ENCODE results near the gene SUPT20H. TPM values are rescaled to one million over a fixed set of nuclear protein-coding genes. Genes with fewer than 3 reads are reported as not detected.

SUPT20H gene
- 33.4 and 50.0 TPM in 2 replicates for polyA plus RNA-seq (2011; rRNA removed)
- 31.7 and 37.5 TPM in 2 replicates for polyA minus RNA-seq (2011; rRNA and poly(A)+ RNA removed)

DNA sequence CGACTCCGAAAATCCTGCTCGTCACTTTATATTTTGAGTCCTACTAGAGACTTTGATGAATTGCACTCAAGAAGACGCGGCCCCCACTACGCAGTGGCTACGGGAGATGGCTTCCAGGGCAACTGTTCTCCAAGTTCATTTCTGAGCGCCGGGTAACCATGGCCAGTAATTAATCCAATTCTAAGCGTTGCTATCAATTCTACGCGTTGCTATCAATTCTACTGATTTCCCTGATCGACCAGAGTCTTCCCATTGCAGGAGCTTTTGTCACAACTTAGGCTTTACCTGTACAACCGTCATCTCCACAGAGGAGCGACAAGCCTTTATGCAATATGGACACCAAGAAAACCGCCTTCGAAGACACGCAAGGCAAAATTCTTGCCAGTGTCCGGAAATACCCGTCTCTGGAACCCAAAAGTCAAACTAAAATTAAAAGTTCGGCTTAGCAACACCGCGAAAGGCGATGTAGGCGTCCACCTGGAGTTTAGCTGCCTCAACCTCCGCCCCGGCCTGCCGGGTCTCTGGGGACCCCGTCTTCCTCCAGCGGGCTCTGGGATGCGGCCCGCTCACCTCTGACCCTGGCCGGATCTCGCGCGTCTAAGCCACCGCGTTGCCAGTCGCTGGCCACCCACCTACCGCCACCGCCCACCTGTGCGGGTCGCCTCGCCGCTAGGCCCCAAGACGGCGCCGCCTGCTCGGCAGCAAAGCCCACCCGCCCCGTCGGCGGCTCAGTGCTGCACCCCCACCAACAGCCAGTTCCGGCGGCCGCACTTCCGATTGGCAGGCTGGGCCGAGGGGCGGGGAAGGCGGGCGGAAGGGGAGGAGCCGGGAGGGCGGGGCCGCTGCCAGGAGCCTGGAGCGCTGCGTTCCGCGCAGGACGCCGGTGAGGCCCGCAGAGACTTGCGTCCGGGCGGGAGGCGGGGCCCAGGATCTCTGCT lies at the start of gene SUPT20H:
Gene SUPT20H (minus strand): TSS at position 779 of the 938 bp plus-strand sequence. CDS start 8,198 bp downstream, outside the sequence.
- TF ChIP-seq CTCF (IDR thresholded peaks at IDR 0.05; ENCODE audit: insufficient read depth, low read depth, low read length), result no peak
- ChIA-PET POLR2A (no interaction called here), CTCF (no interaction called here)
- Histone ChIP-seq H3K27me3 (ENCODE audit: control insufficient read depth, insufficient read depth, low read length) (no peaks in the 10 kb centered on the region), H3K4me3 (ENCODE audit: low read depth, low read length) (peak within 1 kb of the TSS; percentile 84), H3K36me3 (ENCODE audit: control insufficient read depth, insufficient read depth, low read length) (peaks cover 2% of the 10 kb centered on the region; the same call in 1 of the 2 replicates)
- peak; percentile 45 for DNase-seq (ENCODE audit: low read depth)

DNA sequence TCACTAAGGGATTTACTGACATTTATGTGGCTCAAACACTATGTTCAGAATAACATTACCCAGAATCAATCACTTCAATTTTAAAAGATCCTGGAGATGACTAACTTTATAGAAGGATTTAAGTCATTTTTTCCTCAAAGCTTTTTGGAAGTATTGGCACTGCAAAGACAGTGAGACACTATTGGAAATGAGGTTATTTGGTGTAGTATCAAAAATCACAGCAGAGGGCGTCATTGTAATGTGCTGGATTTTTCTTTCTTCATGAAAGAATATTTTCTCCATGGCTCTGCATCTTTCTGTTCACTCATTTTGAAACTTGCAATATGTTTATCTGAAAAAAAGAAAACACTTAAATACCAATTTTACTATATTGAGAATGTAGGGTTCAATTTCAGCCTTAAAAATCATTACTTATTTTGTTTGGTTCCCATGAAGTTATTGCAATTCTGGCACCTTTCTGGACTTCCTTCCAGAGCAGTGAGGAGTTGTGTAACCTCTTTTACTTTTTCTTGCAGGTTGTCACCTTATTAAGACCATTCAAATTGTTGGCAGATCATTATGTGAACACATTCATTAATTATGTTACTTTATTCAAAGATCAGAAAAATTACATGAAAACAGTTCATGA lies 49.7 kb upstream of the SUPT20H start:
- Histone ChIP-seq H3K27me3 (ENCODE audit: control insufficient read depth, insufficient read depth, low read length) (no peaks in the 10 kb centered on the region), H3K36me3 (ENCODE audit: control insufficient read depth, insufficient read depth, low read length) (no peaks in the 10 kb centered on the region), H3K4me3 (ENCODE audit: low read depth, low read length) (no peak overlapping the region)
- DNase-seq (ENCODE audit: low read depth), result no peak
- ChIA-PET POLR2A (no interaction called here), CTCF (interaction anchor here (1.0 to 6.4 kb wide), 5 partner anchors 12 to 508 kb away, joined by 3 to 51 read pairs (median 6); no protein-coding TSS in a partner anchor)
- TF ChIP-seq CTCF (IDR thresholded peaks at IDR 0.05; ENCODE audit: insufficient read depth, low read depth, low read length), result peak; percentile 65

GRCh38 chr13:37107868-37108267 lies 48.4 kb upstream of the SUPT20H start:
- Histone ChIP-seq H3K27me3 (ENCODE audit: control insufficient read depth, insufficient read depth, low read length) (no peaks in the 10 kb centered on the region), H3K4me3 (ENCODE audit: low read depth, low read length) (no peak overlapping the region), H3K36me3 (ENCODE audit: control insufficient read depth, insufficient read depth, low read length) (no peaks in the 10 kb centered on the region)
- CTCF ChIA-PET, result interaction anchor here (1.6 to 6.4 kb wide), 3 partner anchors 10 to 504 kb away, joined by 6 to 51 read pairs (median 6); no protein-coding TSS in a partner anchor
- no peak for TF ChIP-seq CTCF (IDR thresholded peaks at IDR 0.05; ENCODE audit: insufficient read depth, low read depth, low read length)
- POLR2A ChIA-PET, result no interaction called here
- DNase-seq (ENCODE audit: low read depth), result no peak

DNA sequence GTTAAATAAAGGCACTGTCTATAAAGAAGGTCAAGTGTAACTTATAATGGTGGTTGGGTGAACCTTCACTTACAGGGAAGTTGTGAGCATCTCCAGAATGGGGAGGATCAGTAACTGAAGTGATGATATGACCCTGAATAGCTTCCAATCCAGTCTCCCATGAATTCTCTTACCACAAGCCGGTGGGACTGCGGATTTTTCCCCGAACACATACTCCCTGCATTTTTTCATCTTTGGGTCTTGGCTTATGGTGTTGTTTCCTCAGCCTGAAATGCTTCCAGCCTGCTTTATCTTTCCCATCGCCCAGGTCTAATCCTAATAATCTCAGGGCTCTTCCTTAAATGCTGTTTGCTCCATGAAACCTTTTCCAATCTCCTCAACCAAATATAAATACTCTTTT lies 48.0 kb upstream of the SUPT20H start:
- POLR2A ChIA-PET, result no interaction called here

More for the DNA sequence above, 48.0 kb upstream of the SUPT20H start:
- no peak for DNase-seq (ENCODE audit: low read depth)
- Histone ChIP-seq H3K27me3 (ENCODE audit: control insufficient read depth, insufficient read depth, low read length) (no peaks in the 10 kb centered on the region), H3K36me3 (ENCODE audit: control insufficient read depth, insufficient read depth, low read length) (no peaks in the 10 kb centered on the region), H3K4me3 (ENCODE audit: low read depth, low read length) (no peak overlapping the region)
- TF ChIP-seq CTCF (IDR thresholded peaks at IDR 0.05; ENCODE audit: insufficient read depth, low read depth, low read length), result no peak
- CTCF ChIA-PET, result interaction anchor here (6.4 kb wide), 1 partner anchor 495 kb away, joined by 51 read pairs; no protein-coding TSS in a partner anchor
